HL-60/S4 treated with phorbol 12-myristate 13-acetate at 8.2 ng/mL for 4 days and 3 days (cell line): ENCODE measurements around the gene DDX3X.

Experiments used
- in situ Hi-C: fragments of 300-500 bp; cut with MboI; formaldehyde crosslinking; loops from 2 replicates; pipeline ENCODE4 v1.15.0; 2022; ENCODE audit warnings: low sequenced_read_pairs

DDX3X gene

GRCh38 chrX:41327341-41327740, 6.6 kb upstream of the DDX3X start:
- in situ Hi-C loops = no loop called here

- in situ Hi-C loops = no loop called here
Measured at GRCh38 chrX:41329101-41329500, 4.9 kb upstream of the DDX3X start.

- in situ Hi-C loops = no loop called here
Measured at GRCh38 chrX:41332005-41332404, 2.0 kb upstream of the DDX3X start.

- in situ Hi-C loops = no loop called here
Measured at GRCh38 chrX:41332408-41333002, 1.5 kb upstream of the DDX3X start.

GRCh38 chrX:41333003-41333743, 789 bp upstream of the DDX3X start:
- in situ Hi-C loops = no loop called here

- in situ Hi-C loops = no loop called here
Measured at GRCh38 chrX:41334363-41335197, 618 bp downstream of the DDX3X start.

GRCh38 chrX:41335198-41335957, 1.4 kb downstream of the DDX3X start:
- in situ Hi-C loops = no loop called here

- in situ Hi-C loops = no loop called here
Measured at GRCh38 chrX:41335958-41336331, 2.0 kb downstream of the DDX3X start.

GRCh38 chrX:41336447-41336846, 2.5 kb downstream of the DDX3X start:
- in situ Hi-C loops = no loop called here

GRCh38 chrX:41337140-41337539, 3.2 kb downstream of the DDX3X start:
- in situ Hi-C loops = no loop called here

- in situ Hi-C loops = no loop called here
Measured at GRCh38 chrX:41338436-41338835, 4.5 kb downstream of the DDX3X start.

- in situ Hi-C loops = no loop called here
Measured at GRCh38 chrX:41339148-41339547, 5.2 kb downstream of the DDX3X start.

GRCh38 chrX:41344053-41344452, 10.1 kb downstream of the DDX3X start:
- in situ Hi-C loops = no loop called here

GRCh38 chrX:41347186-41347585, 13.2 kb downstream of the DDX3X start:
- in situ Hi-C loops = no loop called here

GRCh38 chrX:41348551-41348950, 14.6 kb downstream of the DDX3X start:
- in situ Hi-C loops = no loop called here

GRCh38 chrX:41350150-41350975, 16.4 kb downstream of the DDX3X start:
- in situ Hi-C loops = no loop called here

- in situ Hi-C loops = no loop called here
Measured at GRCh38 chrX:41350976-41351569, 17.1 kb downstream of the DDX3X start.

- in situ Hi-C loops = no loop called here
Measured at GRCh38 chrX:41351923-41352322, 18.0 kb downstream of the DDX3X start.

GRCh38 chrX:41352329-41352838, 18.4 kb downstream of the DDX3X start:
- in situ Hi-C loops = no loop called here

GRCh38 chrX:41353985-41354384, 20.0 kb downstream of the DDX3X start:
- in situ Hi-C loops = no loop called here
